Memory B cell (primary cell): Measurements from ENCODE around the gene BANF1.
A peak's percentile ranks its signal among the peaks of the same experiment; 100 is the strongest.

Source experiments
- ATAC-seq: fragments of 150-1000 bp; cut with Tn5 transposase; 2 replicates; pipeline ENCODE4 v1.10.0; 2021; ENCODE audit warnings: low read depth, mild to moderate bottlenecking, moderate library complexity
- DNase-seq, 2 donors: peaks; one replicate each; pipeline ENCODE4 v3.0.0; 2022; ENCODE audit warnings: low spot score in 2 of 2
- H3K27ac Mint-ChIP-seq: one replicate; pipeline ENCODE4 v1.8.0; 2022; ENCODE audit warnings: mild to moderate bottlenecking, moderate library complexity, mixed read lengths
- H3K27me3 Mint-ChIP-seq: one replicate; pipeline ENCODE4 v1.8.0; 2022; ENCODE audit warnings: mixed read lengths
- H3K36me3 Mint-ChIP-seq: one replicate; pipeline ENCODE4 v1.8.0; 2022; ENCODE audit warnings: mild to moderate bottlenecking, mixed read lengths
- H3K4me1 Mint-ChIP-seq: one replicate; pipeline ENCODE4 v1.8.0; 2022; ENCODE audit warnings: mixed read lengths
- H3K4me3 Mint-ChIP-seq: one replicate; pipeline ENCODE4 v1.8.0; 2022; ENCODE audit warnings: mild to moderate bottlenecking, moderate library complexity, mixed read lengths
- H3K9me3 Mint-ChIP-seq: one replicate; pipeline ENCODE4 v1.8.0; 2022; ENCODE audit warnings: mixed read lengths

BANF1 gene

GRCh38 chr11:66001942-66002647 is at the start of gene BANF1, which contains the start of gene EIF1AD:
BANF1 (plus strand) TSS chr11:66002503; CDS start chr11:66003251, 748 bp downstream.
EIF1AD (minus strand) TSS chr11:66002157; CDS start chr11:66000389, 1,768 bp downstream.
- H3K36me3 Mint-ChIP-seq, result peaks cover 26% of the 10 kb centered on the region
- ATAC-seq (peak; percentile 70), DNase-seq (peak; percentile 93 to 96)
- H3K9me3 Mint-ChIP-seq, result no peaks in the 10 kb centered on the region
- H3K4me3 Mint-ChIP-seq, result peak within 1 kb of the TSS; percentile 95
- no peaks in the 10 kb centered on the region for H3K27me3 Mint-ChIP-seq
- H3K27ac Mint-ChIP-seq, result peak within 1 kb of the TSS; percentile 99
- peaks cover 21% of the 10 kb centered on the region for H3K4me1 Mint-ChIP-seq

GRCh38 chr11:65953471-65953870 is 48.8 kb upstream of the BANF1 start:
- no peak for ATAC-seq
- DNase-seq, result no peak
- Mint-ChIP-seq H3K27me3 (no peaks in the 10 kb centered on the region), H3K27ac (no peak overlapping the region), H3K4me1 (peaks cover 10% of the 10 kb centered on the region), H3K9me3 (no peaks in the 10 kb centered on the region), H3K36me3 (no peaks in the 10 kb centered on the region), H3K4me3 (no peak overlapping the region)

- H3K9me3 Mint-ChIP-seq, result no peaks in the 10 kb centered on the region
- H3K27ac Mint-ChIP-seq, result no peak overlapping the region
- peaks cover 10% of the 10 kb centered on the region for H3K4me1 Mint-ChIP-seq
- no peak overlapping the region for H3K4me3 Mint-ChIP-seq
- H3K27me3 Mint-ChIP-seq, result no peaks in the 10 kb centered on the region
- H3K36me3 Mint-ChIP-seq, result no peaks in the 10 kb centered on the region
- ATAC-seq, result no peak
- no peak for DNase-seq
These were observed 47.5 kb upstream of the BANF1 start for GRCh38 chr11:65954771-65955170.

GRCh38 chr11:65958291-65958690 is 44.0 kb upstream of the BANF1 start:
- ATAC-seq, result no peak
- no peak overlapping the region for H3K4me3 Mint-ChIP-seq
- DNase-seq, result no peak
- H3K27me3 Mint-ChIP-seq, result no peaks in the 10 kb centered on the region
- no peak overlapping the region for H3K27ac Mint-ChIP-seq
- peaks cover 26% of the 10 kb centered on the region for H3K4me1 Mint-ChIP-seq
- peaks cover 9% of the 10 kb centered on the region for H3K36me3 Mint-ChIP-seq
- H3K9me3 Mint-ChIP-seq, result no peaks in the 10 kb centered on the region

GRCh38 chr11:65958774-65959420 is 43.4 kb upstream of the BANF1 start:
- H3K4me3 Mint-ChIP-seq, result no peak overlapping the region
- ATAC-seq (no peak), DNase-seq (no peak)
- H3K27ac Mint-ChIP-seq, result no peak overlapping the region
- H3K27me3 Mint-ChIP-seq, result no peaks in the 10 kb centered on the region
- H3K36me3 Mint-ChIP-seq, result peaks cover 9% of the 10 kb centered on the region
- H3K4me1 Mint-ChIP-seq, result peaks cover 26% of the 10 kb centered on the region
- no peaks in the 10 kb centered on the region for H3K9me3 Mint-ChIP-seq

GRCh38 chr11:65960824-65961266 is 41.5 kb upstream of the BANF1 start:
- no peak for ATAC-seq
- peak overlapping the region; percentile 98 for H3K4me3 Mint-ChIP-seq
- peaks cover 21% of the 10 kb centered on the region for H3K36me3 Mint-ChIP-seq
- H3K27me3 Mint-ChIP-seq, result no peaks in the 10 kb centered on the region
- no peak for DNase-seq
- H3K27ac Mint-ChIP-seq, result peak overlapping the region; percentile 96
- H3K4me1 Mint-ChIP-seq, result peaks cover 32% of the 10 kb centered on the region
- H3K9me3 Mint-ChIP-seq, result no peaks in the 10 kb centered on the region

- H3K27ac Mint-ChIP-seq, result peak within 1 kb of the TSS; percentile 96
- peak within 1 kb of the TSS; percentile 98 for H3K4me3 Mint-ChIP-seq
- peak; percentile 78 to 88 for DNase-seq
- no peaks in the 10 kb centered on the region for H3K9me3 Mint-ChIP-seq
- peaks cover 33% of the 10 kb centered on the region for H3K4me1 Mint-ChIP-seq
- H3K36me3 Mint-ChIP-seq, result peaks cover 23% of the 10 kb centered on the region
- ATAC-seq, result peak; percentile 89
- no peaks in the 10 kb centered on the region for H3K27me3 Mint-ChIP-seq
These were observed 40.8 kb upstream of the BANF1 start, which contains the start of gene SART1 for GRCh38 chr11:65961267-65962140. SART1 (plus strand) TSS chr11:65961734; CDS start chr11:65961781, 47 bp downstream.

- H3K27me3 Mint-ChIP-seq, result no peaks in the 10 kb centered on the region
- peaks cover 27% of the 10 kb centered on the region for H3K4me1 Mint-ChIP-seq
- peak overlapping the region; percentile 98 for H3K4me3 Mint-ChIP-seq
- peak overlapping the region; percentile 96 for H3K27ac Mint-ChIP-seq
- H3K36me3 Mint-ChIP-seq, result peaks cover 27% of the 10 kb centered on the region
- no peaks in the 10 kb centered on the region for H3K9me3 Mint-ChIP-seq
- DNase-seq (no peak), ATAC-seq (no peak)
These were observed 40.1 kb upstream of the BANF1 start for GRCh38 chr11:65962141-65962564.

- no peak for DNase-seq
- Mint-ChIP-seq H3K4me3 (no peak overlapping the region), H3K27ac (peak overlapping the region; percentile 76)
These were observed 37.4 kb upstream of the BANF1 start for GRCh38 chr11:65964906-65965305.

GRCh38 chr11:65965986-65966762 is 36.1 kb upstream of the BANF1 start:
- Mint-ChIP-seq H3K4me3 (no peak overlapping the region), H3K4me1 (peaks cover 32% of the 10 kb centered on the region), H3K9me3 (no peaks in the 10 kb centered on the region), H3K27ac (no peak overlapping the region), H3K36me3 (peaks cover 42% of the 10 kb centered on the region), H3K27me3 (no peaks in the 10 kb centered on the region)
- ATAC-seq (no peak), DNase-seq (no peak)

More at GRCh38 chr11:65964906-65965305, 37.4 kb upstream of the BANF1 start:
- Mint-ChIP-seq H3K9me3 (no peaks in the 10 kb centered on the region), H3K27me3 (no peaks in the 10 kb centered on the region), H3K36me3 (peaks cover 38% of the 10 kb centered on the region), H3K4me1 (peaks cover 29% of the 10 kb centered on the region)
- ATAC-seq, result no peak

GRCh38 chr11:65967329-65967934 is 34.9 kb upstream of the BANF1 start:
- ATAC-seq (no peak), DNase-seq (no peak)
- Mint-ChIP-seq H3K4me3 (no peak overlapping the region), H3K9me3 (no peaks in the 10 kb centered on the region), H3K4me1 (peaks cover 29% of the 10 kb centered on the region), H3K27ac (no peak overlapping the region), H3K27me3 (no peaks in the 10 kb centered on the region), H3K36me3 (peaks cover 45% of the 10 kb centered on the region)

- H3K9me3 Mint-ChIP-seq, result no peaks in the 10 kb centered on the region
- H3K36me3 Mint-ChIP-seq, result peaks cover 42% of the 10 kb centered on the region
- peak overlapping the region; percentile 9 for H3K27ac Mint-ChIP-seq
- DNase-seq (no peak), ATAC-seq (no peak)
- H3K27me3 Mint-ChIP-seq, result no peaks in the 10 kb centered on the region
- no peak overlapping the region for H3K4me3 Mint-ChIP-seq
- H3K4me1 Mint-ChIP-seq, result peaks cover 23% of the 10 kb centered on the region
These were observed 33.5 kb upstream of the BANF1 start for GRCh38 chr11:65968600-65969482.
